Mesenchymal stem cell (in vitro differentiated cells and primary cell): ENCODE measurements around the gene GTF2IRD1.

Source experiments
- DNase-seq: peaks from one replicate; pipeline ENCODE4 v3.0.0-alpha.2; 2013
- H2AFZ ChIP-seq: one replicate; pipeline ENCODE4 v1.6.1; 2013; ENCODE audit warnings: low read depth, mild to moderate bottlenecking, control low read depth, inconsistent platforms, low read length, moderate library complexity
- H2AK5ac ChIP-seq: 2 replicates; pipeline ENCODE4 v1.6.1; 2013; ENCODE audit warnings: low read length, moderate library complexity, mild to moderate bottlenecking, inconsistent platforms; ENCODE audit not compliant: severe bottlenecking
- H2BK120ac ChIP-seq: one replicate; pipeline ENCODE4 v1.6.1; 2013; ENCODE audit warnings: low read depth, mild to moderate bottlenecking, inconsistent platforms, low read length, moderate library complexity
- H2BK12ac ChIP-seq, 2 experiments: one replicate each; pipeline ENCODE4 v1.6.1; 2013; ENCODE audit warnings: inconsistent platforms in 2 of 2, low read length in 2 of 2, mild to moderate bottlenecking in 2 of 2, moderate library complexity in 2 of 2, control low read depth in 1 of 2
- H2BK15ac ChIP-seq: one replicate; pipeline ENCODE4 v1.6.1; 2013; ENCODE audit warnings: mild to moderate bottlenecking, low read depth, inconsistent platforms; ENCODE audit not compliant: poor library complexity, severe bottlenecking
- H2BK5ac ChIP-seq: 2 replicates; pipeline ENCODE4 v1.6.1; 2013; ENCODE audit warnings: low read depth, mild to moderate bottlenecking, low read length, control low read depth, inconsistent platforms; ENCODE audit not compliant: poor library complexity, severe bottlenecking
- H3K14ac ChIP-seq, 2 experiments: one replicate each; pipeline ENCODE4 v1.6.1; 2013; ENCODE audit warnings: inconsistent platforms in 2 of 2, low read length in 2 of 2, control low read depth in 1 of 2, mild to moderate bottlenecking in 1 of 2, moderate library complexity in 1 of 2
- H3K18ac ChIP-seq, 2 experiments: one replicate each; pipeline ENCODE4 v1.6.1; 2013; ENCODE audit warnings: inconsistent platforms in 2 of 2, low read length in 2 of 2, control low read depth in 1 of 2, low read depth in 1 of 2, mild to moderate bottlenecking in 1 of 2
- H3K23ac ChIP-seq, 2 experiments: one replicate each; pipeline ENCODE4 v1.6.1; 2013; ENCODE audit warnings: inconsistent platforms in 2 of 2, low read length in 2 of 2, mild to moderate bottlenecking in 2 of 2, moderate library complexity in 2 of 2, control low read depth in 1 of 2
- H3K27ac ChIP-seq: 2 replicates; pipeline ENCODE4 v1.5.1; 2013; ENCODE audit warnings: mild to moderate bottlenecking, moderate library complexity, low read length, control low read depth, inconsistent platforms; ENCODE audit not compliant: poor library complexity, severe bottlenecking
- H3K27me3 ChIP-seq, 2 experiments: 2 replicates each; pipeline versions ENCODE4 v1.6.1 to v1.7.0; 2013; ENCODE audit warnings: low read length in 2 of 2, mild to moderate bottlenecking in 2 of 2, moderate library complexity in 2 of 2, control low read depth in 1 of 2, inconsistent platforms in 1 of 2; ENCODE audit not compliant: control insufficient read depth in 1 of 2, insufficient read depth in 1 of 2
- H3K36me3 ChIP-seq, 2 experiments: 2 replicates each; pipeline versions ENCODE4 v1.6.1 to v1.7.0; 2013; ENCODE audit warnings: low read length in 2 of 2, control low read depth in 1 of 2, inconsistent platforms in 1 of 2, low read depth in 1 of 2, mild to moderate bottlenecking in 1 of 2; ENCODE audit not compliant: insufficient read depth in 2 of 2, control insufficient read depth in 1 of 2
- H3K4ac ChIP-seq, 2 experiments: one replicate each; pipeline ENCODE4 v1.6.1; 2013; ENCODE audit warnings: inconsistent platforms in 2 of 2, low read length in 2 of 2, mild to moderate bottlenecking in 2 of 2, moderate library complexity in 2 of 2, control low read depth in 1 of 2, low read depth in 1 of 2
- H3K4me1 ChIP-seq: 2 replicates; pipeline ENCODE4 v1.6.1; 2013; ENCODE audit warnings: low read depth, low read length, control low read depth; ENCODE audit not compliant: control insufficient read depth, insufficient read depth
- H3K4me2 ChIP-seq: 2 replicates; pipeline ENCODE4 v1.6.1; 2013; ENCODE audit warnings: low read length, mild to moderate bottlenecking, inconsistent platforms; ENCODE audit not compliant: poor library complexity, severe bottlenecking
- H3K4me3 ChIP-seq, 2 experiments: 2 replicates each; pipeline versions ENCODE4 v1.5.1 to v1.7.0; 2013; ENCODE audit warnings: low read length in 2 of 2, mild to moderate bottlenecking in 2 of 2, control low read depth in 1 of 2, low read depth in 1 of 2; ENCODE audit not compliant: insufficient read depth in 1 of 2
- H3K79me1 ChIP-seq: replicated peaks from 2 replicates; pipeline ENCODE4 v1.6.1; 2013; ENCODE audit warnings: mild to moderate bottlenecking, control low read depth, low read length, inconsistent platforms; ENCODE audit not compliant: poor library complexity, severe bottlenecking
- H3K9ac ChIP-seq: 2 replicates; pipeline ENCODE4 v1.7.0; 2013; ENCODE audit warnings: mild to moderate bottlenecking, low read length, moderate library complexity
- H3K9me3 ChIP-seq: 2 replicates; pipeline ENCODE4 v1.7.0; 2013; ENCODE audit warnings: mild to moderate bottlenecking, low read length; ENCODE audit not compliant: control insufficient read depth
- H4K8ac ChIP-seq: one replicate; pipeline ENCODE4 v1.6.1; 2013; ENCODE audit warnings: inconsistent platforms, mild to moderate bottlenecking, low read length, moderate library complexity
- H4K91ac ChIP-seq: one replicate; pipeline ENCODE4 v1.6.1; 2013; ENCODE audit warnings: mild to moderate bottlenecking, low read length, inconsistent platforms
- WGBS: methylation state at CpG from one replicate; pipeline ENCODE4 v1.1.7; 2013; ENCODE audit warnings: mixed read lengths; 5-methylcytosine and 5-hydroxymethylcytosine counted together

Gene GTF2IRD1

DNA sequence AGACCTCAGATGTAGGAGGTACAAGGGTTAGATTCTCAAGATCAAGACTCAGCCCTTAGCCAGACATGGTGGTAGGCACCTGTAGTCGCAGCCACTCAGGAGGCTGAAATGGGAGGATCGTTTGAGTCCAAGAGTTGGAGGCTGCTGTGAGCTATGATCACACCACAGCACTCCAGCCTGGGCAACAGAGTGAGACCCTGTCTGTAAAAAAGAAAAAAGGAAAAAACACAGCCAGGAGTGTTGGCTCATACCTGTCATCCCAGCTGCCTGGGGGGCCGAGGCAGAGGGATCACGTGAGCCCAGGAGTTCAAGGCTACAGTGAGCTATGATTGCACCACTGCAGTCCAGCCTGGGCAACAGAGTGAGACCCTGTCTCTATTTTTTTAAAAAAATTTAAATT lies 69.3 kb downstream of the GTF2IRD1 start:
- H2BK15ac ChIP-seq, result no peak overlapping the region
- H2BK12ac ChIP-seq, result no peak overlapping the region
- H3K4me2 ChIP-seq, result no peak overlapping the region
- no peak overlapping the region for H3K14ac ChIP-seq
- H3K4me3 ChIP-seq, result no peak overlapping the region
- H3K79me1 ChIP-seq, result peaks cover 10% of the 10 kb centered on the region
- H4K91ac ChIP-seq, result no peak overlapping the region
- DNase-seq, result no peak
- H2AK5ac ChIP-seq, result no peak overlapping the region
- H2AFZ ChIP-seq, result no peak overlapping the region
- peaks cover 1% of the 10 kb centered on the region for H3K4me1 ChIP-seq
- H2BK120ac ChIP-seq, result no peak overlapping the region
- no peak overlapping the region for H3K23ac ChIP-seq
- no peaks in the 10 kb centered on the region for H3K27me3 ChIP-seq
- no peak overlapping the region for H4K8ac ChIP-seq
- over 99% methylated on average over 4 of the region's 4 CpGs for WGBS
- no peak overlapping the region for H2BK5ac ChIP-seq
- no peak overlapping the region for H3K9ac ChIP-seq
- no peak overlapping the region for H3K27ac ChIP-seq
- no peak overlapping the region for H3K4ac ChIP-seq
- peaks cover 62 to 83% of the 10 kb centered on the region in 2 experiments for H3K36me3 ChIP-seq
- H3K9me3 ChIP-seq, result peaks cover 7% of the 10 kb centered on the region
- H3K18ac ChIP-seq, result no peak overlapping the region

DNA sequence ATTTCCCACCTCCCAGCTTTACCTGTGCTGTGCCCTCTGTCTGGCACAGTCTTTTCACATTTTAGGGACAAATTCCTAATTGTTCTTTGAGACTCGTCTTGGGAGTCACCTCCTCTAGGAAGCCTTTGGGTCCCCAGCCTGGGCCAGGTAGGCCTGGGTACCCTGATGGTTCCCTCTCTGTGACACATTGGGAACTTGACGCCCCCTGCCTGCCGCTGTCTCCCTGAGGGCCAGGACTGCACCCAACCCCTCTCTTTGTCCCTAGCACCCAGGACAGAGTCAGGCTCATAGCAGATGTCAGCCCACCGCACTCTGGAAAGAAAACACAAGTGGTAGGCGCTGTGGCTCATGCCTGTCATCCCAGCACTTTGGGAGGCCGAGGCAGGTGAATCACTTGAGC lies 71.4 kb downstream of the GTF2IRD1 start:
- Histone ChIP-seq H2BK12ac (no peak overlapping the region), H3K23ac (no peak overlapping the region), H4K91ac (no peak overlapping the region), H3K27me3 (no peaks in the 10 kb centered on the region), H2BK5ac (no peak overlapping the region), H2AFZ (no peak overlapping the region), H3K18ac (no peak overlapping the region), H2AK5ac (no peak overlapping the region), H3K4ac (no peak overlapping the region), H3K14ac (no peak overlapping the region), H3K36me3 (peaks cover 46 to 86% of the 10 kb centered on the region in 2 experiments), H3K4me2 (no peak overlapping the region), H3K27ac (no peak overlapping the region), H3K4me3 (no peak overlapping the region), H2BK15ac (no peak overlapping the region), H2BK120ac (no peak overlapping the region), H3K79me1 (peaks cover 6% of the 10 kb centered on the region), H4K8ac (no peak overlapping the region), H3K9ac (no peak overlapping the region), H3K4me1 (peaks cover 1% of the 10 kb centered on the region), H3K9me3 (peaks cover 7% of the 10 kb centered on the region)
- DNase-seq, result no peak
- WGBS, result 93% methylated on average over 6 of the region's 6 CpGs

DNA sequence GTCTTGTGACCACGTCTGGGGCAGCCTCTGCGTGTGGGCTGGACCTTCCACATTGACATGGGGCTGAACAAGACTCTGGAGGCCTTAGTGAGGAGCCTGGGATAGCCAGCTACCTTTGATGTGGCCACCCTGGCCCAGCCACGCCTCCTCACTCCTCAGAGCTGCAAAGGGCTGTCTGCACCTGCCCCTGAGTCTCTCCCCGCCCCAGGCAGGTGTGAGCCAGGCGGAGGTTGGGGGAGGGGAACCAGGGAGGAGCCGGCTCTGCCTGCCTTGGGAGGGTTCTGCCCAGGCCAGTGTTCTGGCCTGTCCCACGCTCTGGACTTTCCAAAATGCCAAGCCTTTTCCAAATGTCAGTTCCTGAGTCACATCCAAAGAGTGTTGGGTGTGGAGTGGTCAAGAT lies 72.2 kb downstream of the GTF2IRD1 start:
- Histone ChIP-seq H3K79me1 (peaks cover 6% of the 10 kb centered on the region), H2AK5ac (no peak overlapping the region), H3K23ac (no peak overlapping the region), H3K4me3 (no peak overlapping the region), H3K4me2 (no peak overlapping the region), H3K9ac (no peak overlapping the region), H2AFZ (no peak overlapping the region), H3K27me3 (no peaks in the 10 kb centered on the region), H4K91ac (no peak overlapping the region), H2BK12ac (no peak overlapping the region), H3K36me3 (peaks cover 42 to 88% of the 10 kb centered on the region in 2 experiments), H3K27ac (no peak overlapping the region), H2BK120ac (no peak overlapping the region), H2BK5ac (no peak overlapping the region), H3K4ac (no peak overlapping the region), H4K8ac (no peak overlapping the region), H3K4me1 (peaks cover 1% of the 10 kb centered on the region), H2BK15ac (no peak overlapping the region), H3K18ac (no peak overlapping the region), H3K14ac (no peak overlapping the region), H3K9me3 (peaks cover 7% of the 10 kb centered on the region)
- DNase-seq, result no peak
- WGBS, result 97% methylated on average over 5 of the region's 7 CpGs

- Histone ChIP-seq H2BK12ac (no peak overlapping the region), H3K79me1 (peaks cover 6% of the 10 kb centered on the region), H3K18ac (no peak overlapping the region), H4K8ac (no peak overlapping the region), H3K4me1 (peaks cover 1% of the 10 kb centered on the region), H2BK5ac (no peak overlapping the region), H3K23ac (no peak overlapping the region), H3K27ac (no peak overlapping the region), H3K36me3 (peaks cover 39 to 87% of the 10 kb centered on the region in 2 experiments), H2AFZ (no peak overlapping the region), H2BK120ac (no peak overlapping the region), H3K9me3 (peaks cover 2% of the 10 kb centered on the region), H3K9ac (no peak overlapping the region), H3K4me2 (no peak overlapping the region), H3K4me3 (no peak overlapping the region), H2BK15ac (no peak overlapping the region), H3K14ac (no peak overlapping the region), H3K27me3 (no peaks in the 10 kb centered on the region), H3K4ac (no peak overlapping the region), H2AK5ac (no peak overlapping the region), H4K91ac (peak overlapping the region; percentile 61)
- 94% methylated on average over 8 of the region's 8 CpGs for WGBS
- no peak for DNase-seq
Measured at GRCh38 chr7:74526780-74527179, 73.1 kb downstream of the GTF2IRD1 start.
